ENCODE data around the gene HLA-DMA.
A peak's percentile ranks its signal among the peaks of the same experiment; 100 is the strongest.

HLA-DMA gene

GRCh38 chr6:32952817-32953739 lies at the start of gene HLA-DMA:
HLA-DMA (minus strand) TSS chr6:32953097; CDS start chr6:32953036, 61 bp downstream.
- peak; percentile 73 for DNase-seq

- no peak for DNase-seq
These were observed 48.8 kb upstream of the HLA-DMA start for GRCh38 chr6:33001685-33002084.

- no peak for DNase-seq
These were observed 47.2 kb upstream of the HLA-DMA start for GRCh38 chr6:33000055-33000454.

DNA sequence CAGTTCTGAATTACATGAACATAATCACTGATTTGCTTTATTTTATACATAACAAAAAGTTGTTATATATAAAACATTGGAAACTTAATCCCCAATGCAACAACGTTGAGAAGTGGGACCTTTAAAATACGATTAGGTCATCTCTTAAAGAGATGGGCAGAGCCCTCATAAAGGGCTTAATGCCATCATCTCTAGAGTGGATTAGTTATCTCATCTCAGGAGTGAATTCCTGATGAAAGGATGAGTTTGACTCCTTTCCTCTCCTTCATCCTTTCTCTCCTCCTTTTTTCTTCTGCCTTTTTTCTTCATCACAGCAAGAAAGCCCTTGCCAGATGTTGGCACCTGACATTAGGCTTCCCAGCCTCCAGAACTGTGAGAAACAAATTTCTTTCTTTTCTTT lies 42.6 kb upstream of the HLA-DMA start:
- DNase-seq = no peak

DNA sequence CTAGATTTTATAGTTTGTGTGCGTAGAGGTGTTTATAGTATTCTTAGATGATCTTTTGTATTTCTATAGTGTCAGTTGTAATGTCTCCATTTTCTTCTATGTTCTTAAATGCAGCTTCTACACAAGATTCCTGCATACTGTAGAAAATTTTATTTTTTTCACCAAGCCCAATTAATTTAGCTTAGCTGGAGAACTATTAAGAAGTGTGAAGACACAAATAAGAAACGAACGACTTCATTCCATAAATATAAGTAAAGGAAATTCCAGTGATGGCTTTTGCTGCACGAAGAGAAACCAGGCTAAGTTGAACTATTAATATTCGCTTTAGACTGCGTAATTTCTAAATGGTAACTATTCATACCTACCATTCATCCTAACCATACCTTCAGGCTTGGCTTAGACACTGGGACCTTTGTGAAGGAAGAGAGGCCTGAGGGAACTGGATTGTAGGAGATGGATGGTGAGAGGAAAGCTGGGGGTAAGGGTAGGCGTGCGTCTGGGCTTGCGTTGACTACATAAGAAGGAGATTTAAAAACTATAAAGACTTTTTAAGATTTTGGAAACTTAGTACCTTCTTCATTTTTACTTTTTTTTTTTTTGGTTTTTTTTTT lies 40.6 kb upstream of the HLA-DMA start:
- DNase-seq = no peak

DNA sequence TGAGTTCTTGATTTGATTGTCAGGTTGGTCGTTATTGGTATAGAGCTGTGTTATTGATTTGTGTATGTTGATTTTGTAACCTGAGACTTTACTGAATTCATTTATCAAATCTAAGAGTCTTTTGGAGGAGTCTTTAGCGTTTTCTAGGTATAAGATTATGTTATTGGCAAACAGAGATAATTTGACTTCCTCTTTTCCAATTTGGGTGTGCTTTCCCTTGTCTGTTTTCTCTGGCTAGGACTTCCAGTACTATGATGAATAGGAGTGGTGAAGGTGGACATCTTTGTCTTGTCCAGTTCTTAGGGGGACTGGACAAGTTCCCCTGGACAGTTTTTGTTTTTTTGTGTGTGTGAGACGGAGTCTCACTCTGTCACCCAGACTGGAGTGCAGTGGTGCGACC lies 39.1 kb upstream of the HLA-DMA start:
- no peak for DNase-seq

GRCh38 chr6:32989368-32989767 lies 36.5 kb upstream of the HLA-DMA start:
- DNase-seq = no peak

DNA sequence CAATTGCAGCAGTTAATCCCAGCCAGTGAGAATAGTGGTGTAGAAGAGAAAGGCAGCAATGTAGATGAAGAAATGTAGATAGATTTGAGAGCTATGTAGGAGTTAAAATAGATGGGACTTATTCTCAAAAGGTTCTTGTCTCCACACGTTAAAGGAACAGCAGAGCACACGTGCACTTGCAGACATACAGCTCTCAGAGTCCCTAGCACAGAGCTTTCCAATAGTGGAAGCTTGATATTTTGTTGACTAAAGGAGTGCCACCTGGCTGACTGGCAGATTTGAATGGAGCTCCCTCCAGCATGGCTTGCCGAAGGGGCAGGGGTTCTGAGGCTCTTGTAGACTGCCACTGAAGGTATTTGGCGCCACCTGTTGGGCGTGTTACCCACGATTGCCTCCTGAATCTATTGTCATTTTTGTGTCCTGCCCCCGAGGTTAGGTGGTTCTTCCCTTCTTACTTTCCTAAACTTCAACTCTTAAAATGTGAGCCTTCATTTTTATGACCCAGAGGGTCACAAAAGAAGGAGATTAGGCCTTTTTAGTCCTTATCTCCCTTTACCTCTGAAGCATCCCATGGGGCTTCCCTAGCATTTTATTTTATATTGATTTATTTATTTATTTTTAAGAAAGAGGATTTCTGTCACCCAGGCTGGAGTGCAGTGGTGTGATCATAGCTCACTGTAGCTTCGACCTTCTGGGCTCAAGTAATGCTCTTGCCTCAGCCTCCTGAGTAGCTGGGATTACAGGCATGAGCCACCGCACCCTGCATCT lies 31.9 kb upstream of the HLA-DMA start:
- DNase-seq = peak; percentile 91

GRCh38 chr6:32983964-32984621 lies 31.2 kb upstream of the HLA-DMA start:
- DNase-seq = no peak

DNA sequence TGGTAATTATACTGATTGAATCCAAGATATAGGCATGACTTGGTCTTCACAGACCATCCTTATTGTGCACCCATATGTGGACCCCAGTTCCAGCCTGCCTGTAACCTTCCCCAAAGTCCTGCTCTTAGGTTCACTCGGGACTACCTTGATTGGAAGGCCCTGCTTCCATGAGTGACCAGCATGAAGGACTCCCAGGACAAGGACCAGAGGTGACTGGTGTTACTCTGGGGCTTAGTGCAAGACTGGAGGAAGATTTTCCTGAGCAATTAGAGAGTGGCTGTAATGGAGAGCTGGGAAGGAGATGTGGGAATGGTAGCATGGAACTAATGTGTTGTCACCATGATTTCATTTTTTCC lies 30.6 kb upstream of the HLA-DMA start:
- no peak for DNase-seq

DNA sequence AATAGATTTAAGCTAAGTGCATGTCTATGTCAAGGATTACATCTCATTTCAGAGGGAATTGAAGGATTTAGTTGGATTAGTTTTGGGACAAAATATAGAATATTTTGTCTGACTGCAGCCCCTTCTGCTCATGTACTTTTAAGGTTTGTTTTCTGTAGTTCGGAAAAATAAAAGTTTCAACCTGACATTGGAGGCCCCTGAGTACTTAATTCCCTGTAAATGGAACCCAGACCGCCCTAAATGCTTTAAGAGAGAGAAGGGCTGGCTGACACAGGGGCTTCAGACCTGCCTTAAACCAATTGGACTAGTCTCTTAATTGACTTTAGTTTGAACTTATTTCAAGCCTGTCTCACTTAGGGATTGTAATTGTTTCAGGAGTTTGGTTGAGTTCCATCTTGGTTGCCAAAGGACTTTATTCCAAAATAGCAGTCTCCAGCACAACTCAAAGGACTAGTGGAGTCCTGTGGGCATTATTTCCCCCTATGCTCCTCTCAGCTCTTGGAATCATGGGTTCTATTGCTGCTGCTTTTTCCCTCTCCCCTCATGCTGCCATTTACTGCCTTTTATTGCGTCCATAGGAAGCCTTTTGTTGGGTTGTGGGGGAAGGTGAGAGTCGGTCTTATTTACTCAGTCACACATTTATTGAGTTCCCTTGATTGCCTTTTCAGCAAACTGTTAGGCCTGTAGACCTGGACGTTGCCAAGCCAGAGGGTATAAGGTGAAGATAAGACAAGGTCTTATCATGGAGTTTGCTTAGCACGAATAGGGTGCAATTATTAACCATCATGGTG lies 30.0 kb upstream of the HLA-DMA start:
- DNase-seq = no peak

GRCh38 chr6:32982084-32982701 lies 29.3 kb upstream of the HLA-DMA start:
- DNase-seq = no peak

DNA sequence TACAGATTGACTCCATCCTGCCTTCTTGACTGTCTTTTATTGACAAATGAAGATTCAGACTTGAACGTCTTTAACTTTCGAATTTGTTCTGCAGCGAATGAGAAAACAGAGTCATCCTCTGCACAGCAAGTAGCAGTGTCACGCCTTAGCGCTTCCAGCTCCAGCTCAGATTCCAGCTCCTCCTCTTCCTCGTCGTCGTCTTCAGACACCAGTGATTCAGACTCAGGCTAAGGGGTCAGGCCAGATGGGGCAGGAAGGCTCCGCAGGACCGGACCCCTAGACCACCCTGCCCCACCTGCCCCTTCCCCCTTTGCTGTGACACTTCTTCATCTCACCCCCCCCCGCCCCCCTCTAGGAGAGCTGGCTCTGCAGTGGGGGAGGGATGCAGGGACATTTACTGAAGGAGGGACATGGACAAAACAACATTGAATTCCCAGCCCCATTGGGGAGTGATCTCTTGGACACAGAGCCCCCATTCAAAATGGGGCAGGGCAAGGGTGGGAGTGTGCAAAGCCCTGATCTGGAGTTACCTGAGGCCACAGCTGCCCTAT lies 27.7 kb upstream of the HLA-DMA start:
- DNase-seq = no peak

DNA sequence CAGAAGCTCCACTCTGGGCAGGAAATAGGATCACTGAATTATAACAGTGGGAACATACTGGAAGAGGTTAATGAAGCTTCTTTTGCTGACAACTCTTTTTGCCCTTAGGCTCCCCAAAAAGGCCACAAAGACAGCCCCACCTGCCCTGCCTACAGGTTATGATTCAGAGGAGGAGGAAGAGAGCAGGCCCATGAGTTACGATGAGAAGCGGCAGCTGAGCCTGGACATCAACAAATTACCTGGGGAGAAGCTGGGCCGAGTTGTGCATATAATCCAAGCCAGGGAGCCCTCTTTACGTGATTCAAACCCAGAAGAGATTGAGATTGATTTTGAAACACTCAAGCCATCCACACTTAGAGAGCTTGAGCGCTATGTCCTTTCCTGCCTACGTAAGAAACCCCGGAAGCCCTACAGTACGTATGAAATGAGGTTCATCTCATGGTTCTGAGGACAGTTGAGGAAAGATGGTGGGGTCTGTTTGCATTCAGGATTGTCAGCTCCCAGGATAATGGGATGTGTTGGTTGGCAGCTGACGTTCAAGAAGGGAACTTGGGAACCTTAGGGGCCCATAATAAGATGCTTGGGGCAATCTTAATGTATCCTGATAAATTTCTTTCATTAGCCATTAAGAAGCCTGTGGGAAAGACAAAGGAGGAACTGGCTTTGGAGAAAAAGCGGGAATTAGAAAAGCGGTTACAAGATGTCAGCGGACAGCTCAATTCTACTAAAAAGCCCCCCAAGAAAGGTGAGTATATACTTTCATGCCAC lies 27.0 kb upstream of the HLA-DMA start:
- no peak for DNase-seq

DNA sequence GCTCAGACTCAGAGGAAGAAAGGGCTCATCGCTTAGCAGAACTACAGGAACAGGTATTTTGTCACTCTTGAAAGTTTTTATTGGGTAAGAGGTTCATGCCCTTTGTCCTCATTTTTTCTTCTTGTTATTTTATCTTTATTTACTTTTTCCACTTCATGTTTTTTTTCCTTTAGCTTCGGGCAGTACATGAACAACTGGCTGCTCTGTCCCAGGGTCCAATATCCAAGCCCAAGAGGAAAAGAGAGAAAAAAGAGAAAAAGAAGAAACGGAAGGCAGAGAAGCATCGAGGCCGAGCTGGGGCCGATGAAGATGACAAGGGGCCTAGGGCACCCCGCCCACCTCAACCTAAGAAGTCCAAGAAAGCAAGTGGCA lies 25.0 kb upstream of the HLA-DMA start:
- no peak for DNase-seq

GRCh38 chr6:32977272-32977952 lies 24.5 kb upstream of the HLA-DMA start:
- DNase-seq = no peak

DNA sequence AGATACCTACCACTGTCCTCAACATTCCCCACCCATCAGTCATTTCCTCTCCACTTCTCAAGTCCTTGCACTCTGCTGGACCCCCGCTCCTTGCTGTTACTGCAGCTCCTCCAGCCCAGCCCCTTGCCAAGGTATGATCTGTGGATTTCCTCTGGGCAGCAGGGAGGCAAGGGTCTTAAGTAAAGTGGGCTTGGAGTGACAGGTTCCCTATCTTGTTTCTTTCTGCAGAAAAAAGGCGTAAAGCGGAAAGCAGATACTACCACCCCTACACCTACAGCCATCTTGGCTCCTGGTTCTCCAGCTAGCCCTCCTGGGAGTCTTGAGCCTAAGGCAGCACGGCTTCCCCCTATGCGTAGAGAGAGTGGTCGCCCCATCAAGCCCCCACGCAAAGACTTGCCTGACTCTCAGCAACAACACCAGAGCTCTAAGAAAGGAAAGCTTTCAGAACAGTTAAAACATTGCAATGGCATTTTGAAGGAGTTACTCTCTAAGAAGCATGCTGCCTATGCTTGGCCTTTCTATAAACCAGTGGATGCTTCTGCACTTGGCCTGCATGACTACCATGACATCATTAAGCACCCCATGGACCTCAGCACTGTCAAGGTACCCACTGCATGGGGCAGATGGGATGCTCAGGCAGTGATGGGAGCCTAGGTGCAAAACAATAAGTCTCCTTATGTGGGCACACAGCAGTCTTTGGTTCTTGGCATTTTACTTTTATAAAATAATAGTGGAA lies 23.6 kb upstream of the HLA-DMA start:
- DNase-seq = no peak

DNA sequence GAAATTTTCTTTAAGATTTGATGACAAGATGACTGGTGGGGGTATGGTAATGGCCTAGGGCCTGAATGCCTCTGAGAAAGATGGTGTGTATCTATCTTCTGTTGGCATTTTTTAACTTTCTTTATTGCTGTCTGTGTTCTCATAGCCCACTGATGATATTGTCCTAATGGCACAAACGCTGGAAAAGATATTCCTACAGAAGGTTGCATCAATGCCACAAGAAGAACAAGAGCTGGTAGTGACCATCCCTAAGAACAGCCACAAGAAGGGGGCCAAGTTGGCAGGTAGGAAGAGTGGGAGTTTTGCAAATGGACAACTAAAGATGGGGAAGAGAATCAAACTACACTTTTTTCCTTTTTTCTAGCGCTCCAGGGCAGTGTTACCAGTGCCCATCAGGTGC lies 23.0 kb upstream of the HLA-DMA start:
- DNase-seq = no peak

DNA sequence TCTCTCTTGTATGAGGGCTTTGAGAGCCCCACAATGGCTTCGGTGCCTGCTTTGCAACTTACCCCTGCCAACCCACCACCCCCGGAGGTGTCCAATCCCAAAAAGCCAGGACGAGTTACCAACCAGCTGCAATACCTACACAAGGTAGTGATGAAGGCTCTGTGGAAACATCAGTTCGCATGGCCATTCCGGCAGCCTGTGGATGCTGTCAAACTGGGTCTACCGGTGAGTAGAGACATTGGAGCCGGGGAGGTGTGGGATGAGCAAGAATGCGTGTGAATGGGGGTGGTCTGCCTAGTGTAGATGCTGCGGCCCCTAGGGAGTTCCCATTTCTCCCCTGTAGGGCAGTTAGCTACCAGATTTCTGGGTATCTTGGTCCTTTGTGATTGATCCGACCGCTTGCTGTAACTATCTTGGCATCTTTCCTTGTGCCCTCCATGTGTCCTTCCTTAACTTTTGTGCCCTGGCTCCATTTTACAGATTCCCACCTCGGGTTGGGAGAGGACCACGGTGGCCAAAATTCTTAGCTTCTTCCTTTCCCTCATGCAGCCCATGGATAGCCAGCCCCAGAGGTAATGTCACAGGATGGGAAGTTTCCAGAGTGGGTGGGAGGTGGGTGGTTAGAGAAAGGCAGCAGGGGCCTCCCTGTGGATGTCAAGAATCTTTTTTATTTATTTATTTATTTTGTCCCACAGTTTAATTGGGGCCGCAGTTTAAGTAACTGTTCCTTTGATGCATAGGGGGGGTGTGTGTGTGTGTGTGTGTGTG lies 21.8 kb upstream of the HLA-DMA start:
- DNase-seq = no peak

Measured in activated naive CD4-positive, alpha-beta T cell treated with Interleukin-2 at 50 U/mL for 16 hours (primary cell).